ENCODE measurements around the gene ZNHIT6.

DNA sequence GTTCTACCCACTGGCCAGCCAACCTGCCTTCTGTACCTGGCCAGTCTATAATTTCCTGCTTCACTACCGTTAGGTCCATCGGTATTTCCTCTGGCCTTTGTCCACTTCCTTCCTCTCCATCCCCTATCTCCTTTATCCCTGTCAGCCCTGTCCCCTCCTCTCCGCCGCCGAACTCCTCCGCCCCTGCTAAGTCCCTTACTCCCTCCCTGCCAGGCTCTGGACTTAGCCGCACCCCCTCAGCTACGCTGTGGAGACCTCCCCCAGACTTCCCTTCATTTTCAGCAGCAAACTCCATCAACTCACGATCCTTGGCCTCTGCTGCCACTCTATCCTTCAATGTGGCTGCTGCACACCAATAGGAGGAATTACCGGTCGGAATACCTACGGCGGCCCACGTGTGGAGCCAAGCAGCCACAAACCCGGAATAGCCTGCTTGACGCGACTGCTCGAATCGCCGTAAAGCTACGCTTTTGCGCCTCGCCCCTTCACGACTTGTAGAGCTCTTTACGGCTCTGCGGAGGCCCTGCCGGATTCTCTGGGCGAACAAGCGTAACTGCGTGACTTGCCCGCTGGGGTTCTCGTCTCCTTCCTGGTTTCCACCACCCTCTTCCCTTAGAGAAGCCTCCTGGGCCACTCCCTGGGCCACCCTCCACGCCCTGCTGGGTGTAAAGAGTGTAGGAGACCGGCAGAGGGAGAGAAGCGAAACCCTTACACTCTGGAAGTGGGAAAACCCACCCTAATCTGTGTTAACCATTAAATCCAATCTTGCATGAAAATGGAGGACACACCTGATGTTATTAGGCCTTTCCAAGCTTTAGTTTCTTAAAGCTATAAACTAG is at the start of gene ZNHIT6:
- TF ChIP-seq CTCF (IDR thresholded peaks at IDR 0.05): peak; percentile 35 to 59
- no peak for TF ChIP-seq POLR2A (IDR thresholded peaks at IDR 0.05)
- TF ChIP-seq POLR2AphosphoS5 (IDR thresholded peaks at IDR 0.05): peak in 2 of 3 donors; percentile 70 to 87

Measured in suprapubic skin (tissue), 4 donors.